T-helper 2 cell treated with Interferon-gamma antibody and Interleukin-4, amounts not matched to agents 5 μg/mL and 100 μg/mL, for 36 hours (primary cell): ENCODE measurements around the gene APP.
"Not testable (repeated sequence)": the region's sequence is repeated elsewhere in the genome, so short reads cannot be mapped to it uniquely, and the experiment has no call there.

ENCODE experiments used
- DNase-seq: peaks from one replicate; pipeline ENCODE4 v3.0.0; 2021; ENCODE audit warnings: low spot score
- H3K27ac Mint-ChIP-seq: one replicate; pipeline ENCODE4 v1.8.0; 2021; ENCODE audit warnings: mild to moderate bottlenecking, mixed read lengths
- H3K27me3 Mint-ChIP-seq: one replicate; pipeline ENCODE4 v1.8.0; 2021; ENCODE audit warnings: low read depth, mixed read lengths
- H3K36me3 Mint-ChIP-seq: one replicate; pipeline ENCODE4 v1.8.0; 2021; ENCODE audit warnings: low read depth, mixed read lengths
- H3K4me1 Mint-ChIP-seq: one replicate; pipeline ENCODE4 v1.8.0; 2021; ENCODE audit warnings: low read depth, mixed read lengths
- H3K4me3 Mint-ChIP-seq: one replicate; pipeline ENCODE4 v1.8.0; 2022; ENCODE audit warnings: mild to moderate bottlenecking, moderate library complexity, mixed read lengths
- H3K9me3 Mint-ChIP-seq: one replicate; pipeline ENCODE4 v1.8.0; 2021; ENCODE audit warnings: mixed read lengths

Gene APP

DNA sequence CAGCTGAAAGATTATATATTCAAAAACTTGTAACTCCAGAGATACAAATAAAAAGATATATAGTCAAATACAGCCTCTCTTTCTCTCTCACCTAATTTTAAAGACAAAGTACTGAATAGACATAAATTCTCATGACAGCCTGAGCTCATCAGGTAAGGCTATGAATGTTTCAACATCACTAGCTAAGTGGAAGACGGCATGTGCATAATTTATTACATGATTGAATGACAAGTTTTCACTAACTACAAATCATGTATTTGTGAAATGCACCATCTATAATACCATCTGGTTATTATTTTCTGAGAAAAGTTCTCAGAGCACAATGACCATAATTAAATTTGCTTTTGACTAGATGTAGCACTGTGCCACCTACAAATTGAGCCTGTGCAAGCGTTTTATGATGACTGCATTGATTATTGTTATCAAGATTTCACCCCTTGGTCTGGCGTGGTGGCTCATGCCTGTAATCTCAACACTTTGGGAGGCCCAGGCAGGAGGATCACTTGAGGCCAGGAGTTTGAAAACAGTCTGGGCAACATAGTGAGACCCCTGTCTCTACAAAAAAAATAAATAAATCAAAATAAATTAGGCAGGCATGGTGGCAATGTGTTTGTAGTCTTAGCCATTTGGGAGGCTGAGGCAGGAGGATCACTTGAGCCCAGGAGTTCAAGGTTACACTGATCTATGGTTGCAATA, 128.2 kb downstream of the APP start:
- H3K9me3 Mint-ChIP-seq = no peaks in the 10 kb centered on the region
- DNase-seq = no peak
- H3K36me3 Mint-ChIP-seq = peaks cover 4% of the 10 kb centered on the region
- H3K27ac Mint-ChIP-seq = no peak overlapping the region
- H3K4me1 Mint-ChIP-seq = no peaks in the 10 kb centered on the region
- no peaks in the 10 kb centered on the region for H3K27me3 Mint-ChIP-seq
- H3K4me3 Mint-ChIP-seq = no peak overlapping the region

- H3K36me3 Mint-ChIP-seq = peaks cover 4% of the 10 kb centered on the region
- H3K9me3 Mint-ChIP-seq = no peaks in the 10 kb centered on the region
- H3K27ac Mint-ChIP-seq = no peak overlapping the region
- DNase-seq = no peak
- H3K27me3 Mint-ChIP-seq = no peaks in the 10 kb centered on the region
- H3K4me1 Mint-ChIP-seq = peaks cover 3% of the 10 kb centered on the region
- no peak overlapping the region for H3K4me3 Mint-ChIP-seq
These were observed 129.0 kb downstream of the APP start for GRCh38 chr21:26041431-26042180.

DNA sequence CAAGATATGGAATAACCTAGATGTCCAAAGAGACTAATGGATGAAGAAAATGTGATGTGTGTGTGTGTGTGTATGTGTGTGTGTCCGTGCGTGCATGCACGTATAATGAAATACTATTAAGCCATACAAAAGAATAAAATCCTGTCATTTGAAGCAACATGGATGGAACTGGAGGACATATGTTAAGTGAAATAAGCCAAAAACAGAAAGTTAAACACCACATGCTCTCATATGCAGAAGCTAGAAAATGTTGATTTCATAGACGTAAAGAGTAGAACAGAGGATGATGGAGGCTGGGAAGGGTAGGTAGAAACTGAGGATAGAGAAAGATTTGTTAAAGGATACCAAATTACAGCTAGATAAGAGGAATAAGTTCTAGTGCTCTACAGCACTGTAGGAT, 133.7 kb downstream of the APP start:
- Mint-ChIP-seq H3K27me3 (no peaks in the 10 kb centered on the region), H3K9me3 (no peaks in the 10 kb centered on the region), H3K4me1 (peaks cover 13% of the 10 kb centered on the region), H3K36me3 (no peaks in the 10 kb centered on the region), H3K27ac (no peak overlapping the region), H3K4me3 (no peak overlapping the region)
- DNase-seq = no peak

DNA sequence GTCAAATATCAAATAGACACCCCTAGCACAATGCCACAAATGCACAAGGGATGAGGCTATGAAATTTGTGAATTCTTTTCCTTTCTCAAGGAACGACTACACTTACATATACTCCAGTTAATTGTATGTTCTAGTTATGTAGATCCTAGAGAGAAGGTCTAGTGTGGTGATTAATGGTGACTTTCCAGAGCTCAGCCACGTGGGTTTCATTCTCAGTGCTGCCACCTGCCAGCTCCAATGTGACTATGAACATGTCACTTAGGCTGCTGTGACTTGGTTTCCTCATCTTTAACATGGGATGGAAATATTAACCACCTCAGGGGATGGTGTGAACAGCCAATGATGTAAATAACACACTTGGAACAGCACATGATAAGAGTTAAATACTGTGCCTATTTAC, 138.3 kb downstream of the APP start:
- Mint-ChIP-seq H3K9me3 (no peaks in the 10 kb centered on the region), H3K27me3 (no peaks in the 10 kb centered on the region), H3K36me3 (no peaks in the 10 kb centered on the region), H3K27ac (no peak overlapping the region), H3K4me1 (peaks cover 13% of the 10 kb centered on the region), H3K4me3 (no peak overlapping the region)
- no peak for DNase-seq

DNA sequence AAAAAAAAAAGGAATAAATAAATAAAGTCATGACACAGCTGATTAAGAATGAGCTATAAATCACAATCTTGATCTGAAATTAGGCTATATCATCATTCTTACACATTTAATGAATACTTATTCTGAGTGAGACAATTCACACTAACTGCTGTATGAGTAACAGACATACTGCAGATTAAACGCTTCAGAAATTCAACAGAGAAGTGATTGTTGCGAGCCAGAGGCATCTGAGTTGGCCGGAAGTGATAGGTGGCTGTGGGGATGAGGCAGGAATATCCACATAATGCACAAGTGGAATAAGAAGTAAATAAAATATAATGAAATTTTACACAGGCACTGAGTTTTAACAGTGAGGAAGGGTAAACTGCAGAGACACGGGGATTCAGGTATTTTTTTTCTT, 142.4 kb downstream of the APP start:
- no peaks in the 10 kb centered on the region for H3K36me3 Mint-ChIP-seq
- no peak overlapping the region for H3K4me3 Mint-ChIP-seq
- H3K27ac Mint-ChIP-seq = no peak overlapping the region
- no peaks in the 10 kb centered on the region for H3K27me3 Mint-ChIP-seq
- no peak for DNase-seq
- H3K9me3 Mint-ChIP-seq = no peaks in the 10 kb centered on the region
- H3K4me1 Mint-ChIP-seq = no peaks in the 10 kb centered on the region

GRCh38 chr21:26027696-26028095, 142.9 kb downstream of the APP start:
- Mint-ChIP-seq H3K27me3 (no peaks in the 10 kb centered on the region), H3K9me3 (no peaks in the 10 kb centered on the region), H3K36me3 (no peaks in the 10 kb centered on the region), H3K27ac (no peak overlapping the region), H3K4me1 (no peaks in the 10 kb centered on the region), H3K4me3 (no peak overlapping the region)
- DNase-seq = no peak

DNA sequence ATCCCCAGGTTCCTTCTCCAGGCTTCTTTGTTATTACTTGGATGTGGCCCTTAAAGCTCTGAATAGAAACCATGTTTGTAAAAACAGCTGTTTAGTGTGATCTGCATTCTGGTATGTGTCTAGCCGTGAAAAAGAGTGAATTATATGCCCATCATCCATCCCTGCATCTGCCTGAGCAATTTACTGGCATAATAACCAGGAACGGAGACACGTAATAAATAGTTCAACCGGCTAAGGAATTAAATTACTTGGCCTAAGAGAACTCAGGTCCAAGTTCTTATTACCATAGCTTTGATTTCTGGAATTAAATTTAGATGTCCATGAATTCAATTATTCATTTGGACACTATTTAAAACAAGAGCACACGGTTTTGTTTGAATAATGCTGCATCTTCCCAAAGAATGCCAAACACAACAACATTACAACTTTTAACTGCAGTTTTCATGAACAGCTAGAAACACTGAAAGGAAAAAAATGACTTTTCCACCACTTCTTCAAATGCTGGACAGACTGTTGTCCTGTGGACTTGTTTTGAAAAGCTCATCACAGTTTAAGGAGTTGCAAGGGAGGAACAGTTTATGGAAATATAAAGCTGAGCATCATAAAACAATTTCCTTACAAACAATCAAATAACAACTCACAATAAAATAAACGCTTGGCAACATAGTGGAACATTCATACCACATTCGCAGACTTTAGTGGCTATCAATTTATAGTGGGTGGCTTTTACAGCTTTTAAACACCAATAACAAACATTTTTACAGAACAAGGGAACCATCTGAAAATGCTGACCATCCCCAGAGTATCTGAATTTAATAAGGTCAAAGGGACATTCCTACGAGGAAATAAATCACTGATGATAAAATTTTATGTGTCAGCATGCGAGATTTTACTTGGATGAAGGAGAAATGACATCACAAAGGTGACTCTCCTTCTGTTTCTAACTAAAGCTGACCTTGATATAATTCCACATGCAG, 144.7 kb downstream of the APP start:
- Mint-ChIP-seq H3K36me3 (peaks cover 5% of the 10 kb centered on the region), H3K4me3 (no peak overlapping the region), H3K27me3 (no peaks in the 10 kb centered on the region), H3K9me3 (no peaks in the 10 kb centered on the region), H3K4me1 (no peaks in the 10 kb centered on the region), H3K27ac (no peak overlapping the region)
- DNase-seq = no peak

DNA sequence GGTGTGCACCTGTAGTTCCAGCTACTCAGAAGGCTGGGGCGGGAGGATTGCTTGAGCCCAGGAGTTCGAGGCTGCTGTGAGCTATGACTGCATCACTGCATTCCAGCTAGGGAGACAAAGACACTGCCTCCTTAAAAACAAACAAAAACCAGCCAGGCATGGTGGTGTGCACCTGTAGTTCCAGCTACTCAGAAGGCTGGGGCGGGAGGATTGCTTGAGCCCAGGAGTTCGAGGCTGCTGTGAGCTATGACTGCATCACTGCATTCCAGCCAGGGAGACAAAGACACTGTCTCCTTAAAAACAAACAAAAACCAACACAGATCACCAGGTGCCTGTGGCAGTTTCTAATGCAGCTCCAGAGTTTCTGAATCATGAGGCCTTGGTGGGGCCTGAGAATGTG, 147.2 kb downstream of the APP start:
- not testable (repeated sequence) for H3K27me3 Mint-ChIP-seq, H3K9me3 Mint-ChIP-seq, H3K4me3 Mint-ChIP-seq, H3K27ac Mint-ChIP-seq, H3K4me1 Mint-ChIP-seq, H3K36me3 Mint-ChIP-seq, DNase-seq

GRCh38 chr21:26022598-26023337, 147.8 kb downstream of the APP start:
- H3K4me3 Mint-ChIP-seq, H3K4me1 Mint-ChIP-seq, H3K9me3 Mint-ChIP-seq, H3K27me3 Mint-ChIP-seq, H3K27ac Mint-ChIP-seq, H3K36me3 Mint-ChIP-seq, DNase-seq: not testable (repeated sequence)

GRCh38 chr21:26020510-26020909, 150.1 kb downstream of the APP start:
- DNase-seq = no peak
- Mint-ChIP-seq H3K27ac (no peak overlapping the region), H3K4me1 (no peaks in the 10 kb centered on the region), H3K36me3 (peaks cover 5% of the 10 kb centered on the region), H3K9me3 (no peaks in the 10 kb centered on the region), H3K27me3 (no peaks in the 10 kb centered on the region), H3K4me3 (no peak overlapping the region)

DNA sequence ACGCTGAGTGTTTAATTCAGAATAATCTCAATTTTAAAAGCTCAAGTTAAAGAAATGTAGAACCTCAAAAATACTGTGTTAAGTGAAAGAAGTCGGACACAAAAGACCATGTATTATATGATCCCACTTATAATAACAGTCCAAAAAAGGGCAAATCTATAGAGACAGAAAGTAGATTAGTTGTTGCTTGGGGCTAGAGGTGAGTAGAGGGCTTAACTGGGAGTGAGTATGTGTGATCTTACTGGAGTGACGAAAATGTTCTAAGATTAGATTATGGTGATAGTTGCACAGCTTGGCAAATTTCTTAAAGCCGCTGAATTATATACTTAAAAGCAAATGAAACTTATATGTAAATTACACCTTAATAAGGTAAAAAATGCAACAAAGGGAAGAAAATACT, 150.5 kb downstream of the APP start:
- no peak overlapping the region for H3K4me3 Mint-ChIP-seq
- no peaks in the 10 kb centered on the region for H3K27me3 Mint-ChIP-seq
- H3K9me3 Mint-ChIP-seq = no peaks in the 10 kb centered on the region
- H3K36me3 Mint-ChIP-seq = peaks cover 5% of the 10 kb centered on the region
- H3K4me1 Mint-ChIP-seq = no peaks in the 10 kb centered on the region
- H3K27ac Mint-ChIP-seq = no peak overlapping the region
- no peak for DNase-seq

GRCh38 chr21:26019236-26019635, 151.3 kb downstream of the APP start:
- Mint-ChIP-seq H3K9me3 (no peaks in the 10 kb centered on the region), H3K27me3 (no peaks in the 10 kb centered on the region), H3K4me1 (no peaks in the 10 kb centered on the region), H3K27ac (no peak overlapping the region), H3K4me3 (no peak overlapping the region), H3K36me3 (peaks cover 5% of the 10 kb centered on the region)
- no peak for DNase-seq

GRCh38 chr21:26013970-26014369, 156.6 kb downstream of the APP start:
- no peak overlapping the region for H3K4me3 Mint-ChIP-seq

More at GRCh38 chr21:26013970-26014369, 156.6 kb downstream of the APP start:
- Mint-ChIP-seq H3K27ac (no peak overlapping the region), H3K4me1 (peaks cover under 1% of the 10 kb centered on the region), H3K36me3 (no peaks in the 10 kb centered on the region), H3K9me3 (no peaks in the 10 kb centered on the region), H3K27me3 (no peaks in the 10 kb centered on the region)
- DNase-seq = no peak
